ENCODE data around the gene SLC30A7.
A peak's percentile ranks its signal among the peaks of the same experiment; 100 is the strongest.
"Not testable (repeated sequence)": the region's sequence is repeated elsewhere in the genome, so short reads cannot be mapped to it uniquely, and the experiment has no call there.

SLC30A7 gene

GRCh38 chr1:100950337-100950736 lies 54.4 kb downstream of the SLC30A7 start:
- no peak overlapping the region for H2BK5ac ChIP-seq (ENCODE audit: low read length)
- no peak overlapping the region for H3K23ac ChIP-seq (ENCODE audit: low read depth, low read length, poor library complexity)
- H2BK15ac ChIP-seq (ENCODE audit: low read length) = no peak overlapping the region
- DNase-seq (ENCODE audit: low spot score) = no peak
- no peak overlapping the region for H4K8ac ChIP-seq (ENCODE audit: low read depth, low read length)
- no peak overlapping the region for H2BK12ac ChIP-seq (ENCODE audit: low read length)
- H3K9me3 ChIP-seq (replicated peaks in 1 of 2; ENCODE audit: control insufficient read depth in 2 of 2, insufficient read depth in 1 of 2, low read depth in 1 of 2, low read length in 2 of 2) = peaks cover 0 to 6% of the 10 kb centered on the region in 2 donors
- no peak overlapping the region for H2BK120ac ChIP-seq (ENCODE audit: low read depth, low read length)
- peaks cover 3 to 20% of the 10 kb centered on the region in 2 donors for H3K4me1 ChIP-seq (ENCODE audit: control insufficient read depth in 2 of 2, insufficient read depth in 1 of 2, low read depth in 1 of 2, low read length in 2 of 2)
- H4K91ac ChIP-seq (ENCODE audit: low read depth, low read length, poor library complexity) = no peak overlapping the region
- H3K4me3 ChIP-seq (ENCODE audit: low read length in 2 of 2) = no peak overlapping the region
- H2AFZ ChIP-seq (ENCODE audit: low read length) = no peak overlapping the region
- no peaks in the 10 kb centered on the region for H3K79me1 ChIP-seq (ENCODE audit: low read depth, low read length)
- peak overlapping the region; percentile 31 for H3K27ac ChIP-seq (replicated peaks; ENCODE audit: low read length)
- no peak overlapping the region for H3K14ac ChIP-seq (ENCODE audit: low read length)
- peaks cover 0 to 26% of the 10 kb centered on the region in 2 donors for H3K36me3 ChIP-seq (replicated peaks in 1 of 2; ENCODE audit: control insufficient read depth in 2 of 2, insufficient read depth in 2 of 2, low read length in 2 of 2)
- no peak overlapping the region for H3K9ac ChIP-seq (ENCODE audit: low read depth, low read length, poor library complexity)
- H3K27me3 ChIP-seq (ENCODE audit: control insufficient read depth in 3 of 3, insufficient read depth in 3 of 3, low read depth in 1 of 3, low read length in 3 of 3) = no peaks in the 10 kb centered on the region
- H3K18ac ChIP-seq (ENCODE audit: low read length) = no peak overlapping the region
- H2AK5ac ChIP-seq (ENCODE audit: low read depth, low read length) = no peak overlapping the region
- no peak overlapping the region for H3K4ac ChIP-seq (ENCODE audit: low read length)
- H3K4me2 ChIP-seq (ENCODE audit: insufficient read depth, low read length, poor library complexity, severe bottlenecking) = no peak overlapping the region

- peaks cover 0 to 6% of the 10 kb centered on the region in 2 donors for H3K9me3 ChIP-seq (replicated peaks in 1 of 2; ENCODE audit: control insufficient read depth in 2 of 2, insufficient read depth in 1 of 2, low read depth in 1 of 2, low read length in 2 of 2)
- DNase-seq (ENCODE audit: low spot score) = peak; percentile 24
- H2BK120ac ChIP-seq (ENCODE audit: low read depth, low read length) = no peak overlapping the region
- no peak overlapping the region for H2BK12ac ChIP-seq (ENCODE audit: low read length)
- H3K4me1 ChIP-seq (ENCODE audit: control insufficient read depth in 2 of 2, insufficient read depth in 1 of 2, low read depth in 1 of 2, low read length in 2 of 2) = peaks cover 6 to 20% of the 10 kb centered on the region in 2 donors
- H2AFZ ChIP-seq (ENCODE audit: low read length) = no peak overlapping the region
- peaks cover 0 to 26% of the 10 kb centered on the region in 2 donors for H3K36me3 ChIP-seq (replicated peaks in 1 of 2; ENCODE audit: control insufficient read depth in 2 of 2, insufficient read depth in 2 of 2, low read length in 2 of 2)
- H3K23ac ChIP-seq (ENCODE audit: low read depth, low read length, poor library complexity) = no peak overlapping the region
- no peak overlapping the region for H2BK15ac ChIP-seq (ENCODE audit: low read length)
- no peaks in the 10 kb centered on the region for H3K79me1 ChIP-seq (ENCODE audit: low read depth, low read length)
- H4K8ac ChIP-seq (ENCODE audit: low read depth, low read length) = no peak overlapping the region
- H3K27ac ChIP-seq (replicated peaks; ENCODE audit: low read length) = peak overlapping the region; percentile 31
- no peak overlapping the region for H2BK5ac ChIP-seq (ENCODE audit: low read length)
- no peak overlapping the region for H3K18ac ChIP-seq (ENCODE audit: low read length)
- no peaks in the 10 kb centered on the region for H3K27me3 ChIP-seq (ENCODE audit: control insufficient read depth in 3 of 3, insufficient read depth in 3 of 3, low read depth in 1 of 3, low read length in 3 of 3)
- no CpG with 5 or more reads among the region's 4 CpGs for WGBS, 2 donors (ENCODE audit: extremely low coverage in 2 of 2, insufficient read length in 2 of 2, insufficient replicate concordance in 1 of 2)
- H3K4me2 ChIP-seq (ENCODE audit: insufficient read depth, low read length, poor library complexity, severe bottlenecking) = no peak overlapping the region
- no peak overlapping the region for H3K9ac ChIP-seq (ENCODE audit: low read depth, low read length, poor library complexity)
- no peak overlapping the region for H3K14ac ChIP-seq (ENCODE audit: low read length)
- H2AK5ac ChIP-seq (ENCODE audit: low read depth, low read length) = no peak overlapping the region
- H3K4ac ChIP-seq (ENCODE audit: low read length) = no peak overlapping the region
- no peak overlapping the region for H3K4me3 ChIP-seq (ENCODE audit: low read length in 2 of 2)
- no peak overlapping the region for H4K91ac ChIP-seq (ENCODE audit: low read depth, low read length, poor library complexity)
These were observed 54.9 kb downstream of the SLC30A7 start for GRCh38 chr1:100950781-100951180.

- DNase-seq (ENCODE audit: low spot score) = no peak
- WGBS, 2 donors (ENCODE audit: extremely low coverage in 2 of 2, insufficient read length in 2 of 2, insufficient replicate concordance in 1 of 2) = no CpG with 5 or more reads among the region's 4 CpGs
- no peak overlapping the region for H3K14ac ChIP-seq (ENCODE audit: low read length)
- H3K9me3 ChIP-seq (replicated peaks in 1 of 2; ENCODE audit: control insufficient read depth in 2 of 2, insufficient read depth in 1 of 2, low read depth in 1 of 2, low read length in 2 of 2) = peaks cover 0 to 6% of the 10 kb centered on the region in 2 donors
- no peak overlapping the region for H3K4me2 ChIP-seq (ENCODE audit: insufficient read depth, low read length, poor library complexity, severe bottlenecking)
- no peak overlapping the region for H3K4me3 ChIP-seq (ENCODE audit: low read length in 2 of 2)
- H3K23ac ChIP-seq (ENCODE audit: low read depth, low read length, poor library complexity) = no peak overlapping the region
- no peak overlapping the region for H2BK12ac ChIP-seq (ENCODE audit: low read length)
- H3K27ac ChIP-seq (replicated peaks; ENCODE audit: low read length) = no peak overlapping the region
- H2BK120ac ChIP-seq (ENCODE audit: low read depth, low read length) = no peak overlapping the region
- H2AFZ ChIP-seq (ENCODE audit: low read length) = no peak overlapping the region
- H2AK5ac ChIP-seq (ENCODE audit: low read depth, low read length) = no peak overlapping the region
- H2BK15ac ChIP-seq (ENCODE audit: low read length) = no peak overlapping the region
- no peak overlapping the region for H3K18ac ChIP-seq (ENCODE audit: low read length)
- H3K4ac ChIP-seq (ENCODE audit: low read length) = no peak overlapping the region
- H4K91ac ChIP-seq (ENCODE audit: low read depth, low read length, poor library complexity) = no peak overlapping the region
- no peak overlapping the region for H3K9ac ChIP-seq (ENCODE audit: low read depth, low read length, poor library complexity)
- no peak overlapping the region for H2BK5ac ChIP-seq (ENCODE audit: low read length)
- peaks cover 6 to 20% of the 10 kb centered on the region in 2 donors for H3K4me1 ChIP-seq (ENCODE audit: control insufficient read depth in 2 of 2, insufficient read depth in 1 of 2, low read depth in 1 of 2, low read length in 2 of 2)
- no peaks in the 10 kb centered on the region for H3K79me1 ChIP-seq (ENCODE audit: low read depth, low read length)
- no peak overlapping the region for H4K8ac ChIP-seq (ENCODE audit: low read depth, low read length)
- no peaks in the 10 kb centered on the region for H3K27me3 ChIP-seq (ENCODE audit: control insufficient read depth in 3 of 3, insufficient read depth in 3 of 3, low read depth in 1 of 3, low read length in 3 of 3)
- H3K36me3 ChIP-seq (replicated peaks in 1 of 2; ENCODE audit: control insufficient read depth in 2 of 2, insufficient read depth in 2 of 2, low read length in 2 of 2) = peaks cover 0 to 34% of the 10 kb centered on the region in 2 donors
These were observed 56.3 kb downstream of the SLC30A7 start for GRCh38 chr1:100952104-100952745.

- not testable (repeated sequence) for H3K18ac ChIP-seq (ENCODE audit: low read length); H3K9ac ChIP-seq (ENCODE audit: low read depth, low read length, poor library complexity); H3K4me2 ChIP-seq (ENCODE audit: insufficient read depth, low read length, poor library complexity, severe bottlenecking); H3K9me3 ChIP-seq (replicated peaks in 1 of 2; ENCODE audit: control insufficient read depth in 2 of 2, insufficient read depth in 1 of 2, low read depth in 1 of 2, low read length in 2 of 2); H3K23ac ChIP-seq (ENCODE audit: low read depth, low read length, poor library complexity); H3K4ac ChIP-seq (ENCODE audit: low read length); H3K79me1 ChIP-seq (ENCODE audit: low read depth, low read length); H2AK5ac ChIP-seq (ENCODE audit: low read depth, low read length); H2AFZ ChIP-seq (ENCODE audit: low read length); H2BK120ac ChIP-seq (ENCODE audit: low read depth, low read length); H2BK12ac ChIP-seq (ENCODE audit: low read length); H2BK15ac ChIP-seq (ENCODE audit: low read length); H3K14ac ChIP-seq (ENCODE audit: low read length); DNase-seq (ENCODE audit: low spot score); H3K27ac ChIP-seq (replicated peaks; ENCODE audit: low read length); H2BK5ac ChIP-seq (ENCODE audit: low read length); H4K91ac ChIP-seq (ENCODE audit: low read depth, low read length, poor library complexity); H3K4me3 ChIP-seq (ENCODE audit: low read length in 2 of 2); H4K8ac ChIP-seq (ENCODE audit: low read depth, low read length); H3K27me3 ChIP-seq (ENCODE audit: control insufficient read depth in 3 of 3, insufficient read depth in 3 of 3, low read depth in 1 of 3, low read length in 3 of 3)
- Histone ChIP-seq H3K4me1 (ENCODE audit: control insufficient read depth in 2 of 2, insufficient read depth in 1 of 2, low read depth in 1 of 2, low read length in 2 of 2) (peaks cover 6 to 20% of the 10 kb centered on the region in 2 donors), H3K36me3 (replicated peaks in 1 of 2; ENCODE audit: control insufficient read depth in 2 of 2, insufficient read depth in 2 of 2, low read length in 2 of 2) (peaks cover 0 to 34% of the 10 kb centered on the region in 2 donors)
- no CpG with 5 or more reads among the region's 1 CpG for WGBS, 2 donors (ENCODE audit: extremely low coverage in 2 of 2, insufficient read length in 2 of 2, insufficient replicate concordance in 1 of 2)
These were observed 57.1 kb downstream of the SLC30A7 start for GRCh38 chr1:100952970-100953369.
